ENCODE measurements around the gene MCCC2. TPM values are rescaled to one million over a fixed set of nuclear protein-coding genes. Genes with fewer than 3 reads are reported as not detected.
"Not testable (repeated sequence)": the region's sequence is repeated elsewhere in the genome, so short reads cannot be mapped to it uniquely, and the experiment has no call there.

MCCC2 gene
- total RNA-seq, 5 donors from 2014 or later (not counting 1 experiment from before 2014, with no cell fraction given): 27.2 to 32.8 (median 27.5) TPM

- H3K4me3 Mint-ChIP-seq: no peak overlapping the region
- no peaks in the 10 kb centered on the region for H3K9me3 Mint-ChIP-seq
- Histone ChIP-seq H3K4me1 (ENCODE audit: control insufficient read depth in 1 of 2, extremely low read depth in 1 of 2, insufficient read depth in 2 of 2, low read length in 2 of 2) (no peaks in the 10 kb centered on the region), H3K9me3 (no peaks in the 10 kb centered on the region), H3K27ac (ENCODE audit: low read length) (no peak overlapping the region), H3K36me3 (ENCODE audit: control insufficient read depth in 2 of 2, extremely low read depth in 1 of 2, insufficient read depth in 1 of 2, low read length in 1 of 2) (peaks cover 6 to 46% of the 10 kb centered on the region in 2 donors), H3K27me3 (replicated peaks in 1 of 2; ENCODE audit: control insufficient read depth in 2 of 2, extremely low read depth in 1 of 2, insufficient read depth in 2 of 2, low read length in 1 of 2) (no peaks in the 10 kb centered on the region), H3K4me3 (ENCODE audit: control insufficient read depth in 1 of 2, extremely low read depth in 1 of 2, low read length in 1 of 2) (no peak overlapping the region)
- no peaks in the 10 kb centered on the region for H3K27me3 Mint-ChIP-seq
- ChIA-PET POLR2A (no interaction called here), CTCF (no interaction called here)
- H3K4me1 Mint-ChIP-seq: no peaks in the 10 kb centered on the region
- no peak overlapping the region for H3K27ac Mint-ChIP-seq
- ATAC-seq (replicated peaks in 1 of 4) (no peak), DNase-seq (no peak)
- peaks cover 41% of the 10 kb centered on the region for H3K36me3 Mint-ChIP-seq
Observed at GRCh38 chr5:71564895-71565294, 22.2 kb upstream of the MCCC2 start.

DNA sequence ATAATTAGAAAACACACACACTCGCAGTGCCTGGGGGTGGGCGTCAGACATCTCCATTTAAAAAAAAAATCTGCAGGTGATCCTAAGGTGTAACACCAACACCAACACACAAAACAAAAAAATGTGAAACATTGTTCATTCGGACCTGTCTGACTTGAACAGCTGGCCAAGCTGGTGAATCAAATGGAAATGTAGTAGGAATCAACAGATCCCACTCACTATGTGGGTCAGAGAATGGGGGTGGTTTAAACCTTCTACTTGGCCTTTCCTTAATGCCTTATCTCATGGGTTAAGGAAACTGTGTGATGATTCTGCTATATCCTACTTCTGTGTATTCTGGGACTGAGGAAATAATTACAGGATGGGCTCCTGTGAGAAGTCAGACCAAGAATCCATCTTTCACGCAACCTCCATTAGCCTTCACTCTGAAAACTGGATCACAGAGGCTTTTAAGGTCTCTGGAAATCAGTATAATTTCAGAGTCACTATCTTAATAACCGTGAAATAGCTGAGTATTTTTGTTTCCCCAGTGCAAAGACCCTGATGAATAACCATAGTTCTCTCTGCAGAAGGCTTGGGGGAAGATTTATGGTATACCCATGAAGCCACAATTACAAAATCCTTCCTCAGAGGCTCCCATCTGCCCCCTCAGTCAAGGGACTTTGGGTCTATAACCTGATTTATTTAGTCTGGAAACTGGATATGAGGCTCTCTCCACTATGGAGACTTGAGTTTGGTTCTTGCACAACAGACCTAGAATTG lies 17.2 kb upstream of the MCCC2 start:
- ATAC-seq (replicated peaks in 1 of 4) (no peak), DNase-seq (no peak)
- POLR2A ChIA-PET: interaction anchor here in 1 of 2 donors (0.6 kb wide), 1 partner anchor 51 kb away, joined by 3 read pairs; no protein-coding TSS in a partner anchor
- Mint-ChIP-seq H3K4me3 (no peak overlapping the region), H3K27ac (no peak overlapping the region), H3K36me3 (peaks cover 29% of the 10 kb centered on the region), H3K9me3 (no peaks in the 10 kb centered on the region), H3K4me1 (no peaks in the 10 kb centered on the region), H3K27me3 (no peaks in the 10 kb centered on the region)
- no peak overlapping the region for H3K27ac ChIP-seq (ENCODE audit: low read length)
- CTCF ChIA-PET: no interaction called here
- peaks cover 0 to 15% of the 10 kb centered on the region in 2 donors for H3K36me3 ChIP-seq (ENCODE audit: control insufficient read depth in 2 of 2, extremely low read depth in 1 of 2, insufficient read depth in 1 of 2, low read length in 1 of 2)
- H3K27me3 ChIP-seq (replicated peaks in 1 of 2; ENCODE audit: control insufficient read depth in 2 of 2, extremely low read depth in 1 of 2, insufficient read depth in 2 of 2, low read length in 1 of 2): no peaks in the 10 kb centered on the region
- H3K9me3 ChIP-seq: no peaks in the 10 kb centered on the region
- H3K4me3 ChIP-seq (ENCODE audit: control insufficient read depth in 1 of 2, extremely low read depth in 1 of 2, low read length in 1 of 2): no peak overlapping the region
- H3K4me1 ChIP-seq (ENCODE audit: control insufficient read depth in 1 of 2, extremely low read depth in 1 of 2, insufficient read depth in 2 of 2, low read length in 2 of 2): no peaks in the 10 kb centered on the region
- WGBS (ENCODE audit: insufficient coverage): no CpG with 5 or more reads among the region's 5 CpGs

GRCh38 chr5:71571811-71572210 lies 15.3 kb upstream of the MCCC2 start:
- 96% methylated on average over 5 of the region's 7 CpGs for WGBS (ENCODE audit: insufficient coverage)
- not testable (repeated sequence) for H3K9me3 ChIP-seq, H3K9me3 Mint-ChIP-seq

GRCh38 chr5:71573591-71573990 lies 13.5 kb upstream of the MCCC2 start:
- Histone ChIP-seq H3K4me3 (ENCODE audit: control insufficient read depth in 1 of 2, extremely low read depth in 1 of 2, low read length in 1 of 2) (no peak overlapping the region), H3K4me1 (ENCODE audit: control insufficient read depth in 1 of 2, extremely low read depth in 1 of 2, insufficient read depth in 2 of 2, low read length in 2 of 2) (no peaks in the 10 kb centered on the region), H3K9me3 (no peaks in the 10 kb centered on the region), H3K27me3 (replicated peaks in 1 of 2; ENCODE audit: control insufficient read depth in 2 of 2, extremely low read depth in 1 of 2, insufficient read depth in 2 of 2, low read length in 1 of 2) (no peaks in the 10 kb centered on the region), H3K27ac (ENCODE audit: low read length) (no peak overlapping the region), H3K36me3 (ENCODE audit: control insufficient read depth in 2 of 2, extremely low read depth in 1 of 2, insufficient read depth in 1 of 2, low read length in 1 of 2) (peaks cover 0 to under 1% of the 10 kb centered on the region in 2 donors)
- Mint-ChIP-seq H3K9me3 (peaks cover 0 to 6% (median 4%) of the 10 kb centered on the region in 3 donors), H3K36me3 (peaks cover 39% of the 10 kb centered on the region), H3K27me3 (no peaks in the 10 kb centered on the region), H3K4me3 (no peak overlapping the region), H3K27ac (no peak overlapping the region), H3K4me1 (no peaks in the 10 kb centered on the region)
- ChIA-PET CTCF (no interaction called here), POLR2A (no interaction called here)
- no peak for DNase-seq
- WGBS (ENCODE audit: insufficient coverage): 82% methylated on average over 5 of the region's 7 CpGs
- no peak for ATAC-seq (replicated peaks in 1 of 4)

More at GRCh38 chr5:71571811-71572210, 15.3 kb upstream of the MCCC2 start:
- H3K36me3 ChIP-seq (ENCODE audit: control insufficient read depth in 2 of 2, extremely low read depth in 1 of 2, insufficient read depth in 1 of 2, low read length in 1 of 2); H3K4me1 Mint-ChIP-seq; H3K4me3 Mint-ChIP-seq; H3K27me3 Mint-ChIP-seq; ATAC-seq (replicated peaks in 1 of 4); CTCF ChIA-PET; H3K27ac ChIP-seq (ENCODE audit: low read length); DNase-seq; H3K27me3 ChIP-seq (replicated peaks in 1 of 2; ENCODE audit: control insufficient read depth in 2 of 2, extremely low read depth in 1 of 2, insufficient read depth in 2 of 2, low read length in 1 of 2); H3K27ac Mint-ChIP-seq; H3K4me3 ChIP-seq (ENCODE audit: control insufficient read depth in 1 of 2, extremely low read depth in 1 of 2, low read length in 1 of 2); H3K4me1 ChIP-seq (ENCODE audit: control insufficient read depth in 1 of 2, extremely low read depth in 1 of 2, insufficient read depth in 2 of 2, low read length in 2 of 2); POLR2A ChIA-PET: not testable (repeated sequence)
- H3K36me3 Mint-ChIP-seq: peaks cover 28% of the 10 kb centered on the region

- H3K27ac Mint-ChIP-seq; H3K27me3 ChIP-seq (replicated peaks in 1 of 2; ENCODE audit: control insufficient read depth in 2 of 2, extremely low read depth in 1 of 2, insufficient read depth in 2 of 2, low read length in 1 of 2); ATAC-seq (replicated peaks in 1 of 4); H3K4me1 ChIP-seq (ENCODE audit: control insufficient read depth in 1 of 2, extremely low read depth in 1 of 2, insufficient read depth in 2 of 2, low read length in 2 of 2); DNase-seq; H3K4me3 Mint-ChIP-seq; H3K4me3 ChIP-seq (ENCODE audit: control insufficient read depth in 1 of 2, extremely low read depth in 1 of 2, low read length in 1 of 2); H3K9me3 ChIP-seq; H3K27ac ChIP-seq (ENCODE audit: low read length); H3K36me3 ChIP-seq (ENCODE audit: control insufficient read depth in 2 of 2, extremely low read depth in 1 of 2, insufficient read depth in 1 of 2, low read length in 1 of 2); H3K9me3 Mint-ChIP-seq; H3K4me1 Mint-ChIP-seq; H3K27me3 Mint-ChIP-seq: not testable (repeated sequence)
- ChIA-PET POLR2A (interaction anchor here in 1 of 2 donors (0.6 kb wide), 1 partner anchor 70 kb away, joined by 3 read pairs; no protein-coding TSS in a partner anchor), CTCF (interaction anchor here in 1 of 2 donors (0.6 kb wide), 1 partner anchor 17 kb away, joined by 5 read pairs; no protein-coding TSS in a partner anchor)
- H3K36me3 Mint-ChIP-seq: peaks cover 36% of the 10 kb centered on the region
- WGBS (ENCODE audit: insufficient coverage): 100% methylated on average over 1 of the region's 4 CpGs
Observed at GRCh38 chr5:71575588-71575987, 11.6 kb upstream of the MCCC2 start.

GRCh38 chr5:71576241-71576640 lies 10.9 kb upstream of the MCCC2 start:
- CTCF ChIA-PET: no interaction called here
- Mint-ChIP-seq H3K9me3 (peaks cover 0 to 6% (median 4%) of the 10 kb centered on the region in 3 donors), H3K27me3 (no peaks in the 10 kb centered on the region), H3K27ac (no peak overlapping the region), H3K4me3 (no peak overlapping the region), H3K36me3 (peaks cover 36% of the 10 kb centered on the region), H3K4me1 (no peaks in the 10 kb centered on the region)
- POLR2A ChIA-PET: no interaction called here
- no peak overlapping the region for H3K27ac ChIP-seq (ENCODE audit: low read length)
- no peak for DNase-seq
- no CpG with 5 or more reads among the region's 3 CpGs for WGBS (ENCODE audit: insufficient coverage)
- H3K4me1 ChIP-seq (ENCODE audit: control insufficient read depth in 1 of 2, extremely low read depth in 1 of 2, insufficient read depth in 2 of 2, low read length in 2 of 2): no peaks in the 10 kb centered on the region
- H3K9me3 ChIP-seq: no peaks in the 10 kb centered on the region
- H3K4me3 ChIP-seq (ENCODE audit: control insufficient read depth in 1 of 2, extremely low read depth in 1 of 2, low read length in 1 of 2): no peak overlapping the region
- no peaks in the 10 kb centered on the region for H3K27me3 ChIP-seq (replicated peaks in 1 of 2; ENCODE audit: control insufficient read depth in 2 of 2, extremely low read depth in 1 of 2, insufficient read depth in 2 of 2, low read length in 1 of 2)
- ATAC-seq (replicated peaks in 1 of 4): no peak
- no peaks in the 10 kb centered on the region for H3K36me3 ChIP-seq (ENCODE audit: control insufficient read depth in 2 of 2, extremely low read depth in 1 of 2, insufficient read depth in 1 of 2, low read length in 1 of 2)

All from T-cell (primary cell).